NB4 (cell line): ENCODE results near the gene RAB33B.
A peak's percentile ranks its signal among the peaks of the same experiment; 100 is the strongest.

ENCODE experiments used
- DNase-seq: peaks from one replicate; pipeline ENCODE4 v3.0.0; 2010; ENCODE audit warnings: low read depth
- H3K4me3 ChIP-seq: one replicate; pipeline ENCODE4 v1.5.1; 2011; ENCODE audit warnings: mild to moderate bottlenecking, low read depth, low read length, moderate library complexity
- MAX ChIP-seq: IDR thresholded peaks from 2 replicates; pipeline ENCODE4 v1.6.1; 2011; ENCODE audit warnings: low read depth, low read length
- MYC ChIP-seq: IDR thresholded peaks from 2 replicates; pipeline ENCODE4 v1.6.1; 2011; ENCODE audit warnings: low read depth, low read length
- POLR2A ChIP-seq: IDR thresholded peaks from 2 replicates; pipeline ENCODE4 v1.6.1; 2011; ENCODE audit warnings: mild to moderate bottlenecking; ENCODE audit not compliant: insufficient read length; ENCODE audit errors: extremely low read depth
- TF ChIP-seq, protein P1 (sequence below): IDR thresholded peaks from one replicate; pipeline ENCODE4 v1.5.1; 2012; ENCODE audit warnings: low read depth, low read length

The RAB33B gene

GRCh38 chr4:139483000-139483399 is 29.1 kb downstream of the RAB33B start:
- TF ChIP-seq MYC = no peak
- no peak for TF ChIP-seq POLR2A
- TF ChIP-seq MAX = no peak

GRCh38 chr4:139484783-139485311 is 30.9 kb downstream of the RAB33B start:
- peak; percentile 78 for DNase-seq

More at GRCh38 chr4:139483000-139483399, 29.1 kb downstream of the RAB33B start:
- H3K4me3 ChIP-seq = no peak overlapping the region
- DNase-seq = no peak

GRCh38 chr4:139488442-139488841 is 34.5 kb downstream of the RAB33B start:
- no peak for DNase-seq
- H3K4me3 ChIP-seq = no peak overlapping the region
- no peak for TF ChIP-seq MYC
- no peak for TF ChIP-seq POLR2A
- TF ChIP-seq MAX = no peak
- TF ChIP-seq, protein P1, sequence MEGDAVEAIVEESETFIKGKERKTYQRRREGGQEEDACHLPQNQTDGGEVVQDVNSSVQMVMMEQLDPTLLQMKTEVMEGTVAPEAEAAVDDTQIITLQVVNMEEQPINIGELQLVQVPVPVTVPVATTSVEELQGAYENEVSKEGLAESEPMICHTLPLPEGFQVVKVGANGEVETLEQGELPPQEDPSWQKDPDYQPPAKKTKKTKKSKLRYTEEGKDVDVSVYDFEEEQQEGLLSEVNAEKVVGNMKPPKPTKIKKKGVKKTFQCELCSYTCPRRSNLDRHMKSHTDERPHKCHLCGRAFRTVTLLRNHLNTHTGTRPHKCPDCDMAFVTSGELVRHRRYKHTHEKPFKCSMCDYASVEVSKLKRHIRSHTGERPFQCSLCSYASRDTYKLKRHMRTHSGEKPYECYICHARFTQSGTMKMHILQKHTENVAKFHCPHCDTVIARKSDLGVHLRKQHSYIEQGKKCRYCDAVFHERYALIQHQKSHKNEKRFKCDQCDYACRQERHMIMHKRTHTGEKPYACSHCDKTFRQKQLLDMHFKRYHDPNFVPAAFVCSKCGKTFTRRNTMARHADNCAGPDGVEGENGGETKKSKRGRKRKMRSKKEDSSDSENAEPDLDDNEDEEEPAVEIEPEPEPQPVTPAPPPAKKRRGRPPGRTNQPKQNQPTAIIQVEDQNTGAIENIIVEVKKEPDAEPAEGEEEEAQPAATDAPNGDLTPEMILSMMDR = no peak

More at GRCh38 chr4:139484783-139485311, 30.9 kb downstream of the RAB33B start:
- H3K4me3 ChIP-seq = peak overlapping the region; percentile 11
- TF ChIP-seq POLR2A (no peak), MYC (no peak), MAX (no peak)
- TF ChIP-seq, protein P1 = no peak

DNA sequence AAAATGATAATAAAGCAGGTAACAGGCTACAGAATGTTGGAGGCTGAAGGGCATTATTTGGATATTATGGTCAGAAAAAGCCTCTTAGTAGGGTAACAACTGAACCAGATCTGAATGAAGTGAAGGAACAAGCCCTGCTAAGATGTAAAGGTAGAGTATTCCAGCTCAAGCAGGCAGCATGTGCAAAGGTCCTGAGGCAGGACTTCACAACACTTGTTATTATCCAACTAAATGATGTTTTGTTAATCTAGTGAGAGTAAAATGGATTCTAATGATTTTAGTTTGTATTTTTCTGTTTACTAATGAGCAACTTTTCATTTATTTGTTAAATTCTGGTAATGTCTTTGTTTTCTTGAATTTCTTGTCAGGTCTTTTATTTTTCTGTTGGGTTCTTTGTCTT is 35.7 kb downstream of the RAB33B start:
- no peak overlapping the region for H3K4me3 ChIP-seq
- TF ChIP-seq MYC (no peak), MAX (no peak), POLR2A (no peak)
- TF ChIP-seq, protein P1 = no peak
- no peak for DNase-seq

DNA sequence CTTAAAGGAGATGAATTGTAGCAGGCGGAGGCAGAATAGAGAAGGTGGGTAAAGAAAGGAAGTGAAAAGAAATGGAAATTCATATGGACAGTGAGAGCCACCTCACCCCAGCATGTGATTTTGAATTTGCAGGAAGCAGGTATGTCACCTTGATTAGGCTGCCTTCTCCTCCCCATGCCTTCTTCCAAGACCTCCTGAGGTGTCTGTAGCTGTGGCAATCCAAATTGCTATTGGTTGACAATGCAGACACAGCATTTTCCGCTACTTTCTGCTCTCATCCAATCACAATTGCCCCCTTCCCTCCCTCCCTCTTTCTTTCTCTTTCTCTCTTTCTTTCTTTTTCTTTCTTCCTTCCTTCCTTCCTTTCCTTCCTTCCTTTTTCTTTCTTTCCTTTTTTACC is 38.5 kb downstream of the RAB33B start:
- no peak for DNase-seq
- TF ChIP-seq, protein P1 = no peak
- TF ChIP-seq POLR2A = no peak
- no peak for TF ChIP-seq MAX
- no peak for TF ChIP-seq MYC
- H3K4me3 ChIP-seq = no peak overlapping the region

DNA sequence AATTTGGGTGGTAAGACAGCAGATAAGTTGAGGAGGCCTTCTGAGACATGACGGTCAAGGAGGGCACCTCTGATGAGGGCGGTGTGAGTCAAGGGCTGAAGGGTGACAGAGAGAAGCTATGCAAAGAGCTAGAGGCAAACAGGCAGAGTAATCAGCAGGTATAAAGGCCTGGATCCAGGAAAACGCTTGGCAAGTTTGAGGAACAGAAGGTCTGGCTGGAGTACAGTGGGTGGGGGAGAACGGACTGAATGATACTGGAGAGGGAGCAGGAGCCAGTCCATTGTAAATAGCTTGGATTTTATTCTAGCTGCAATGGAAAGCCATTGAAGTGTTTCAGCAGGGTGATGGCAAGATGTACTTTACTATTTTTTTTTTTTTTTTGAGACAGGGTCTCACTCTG is 39.3 kb downstream of the RAB33B start:
- no peak overlapping the region for H3K4me3 ChIP-seq
- DNase-seq = no peak
- TF ChIP-seq, protein P1 = no peak
- no peak for TF ChIP-seq POLR2A
- no peak for TF ChIP-seq MAX
- TF ChIP-seq MYC = no peak
